Naive thymus-derived CD8-positive, alpha-beta T cell (primary cell): ENCODE results near the gene FRMD4B. TPM values are rescaled to one million over a fixed set of nuclear protein-coding genes. Genes with fewer than 3 reads are reported as not detected.

Experiments
- ATAC-seq, 2 donors: fragments of 150-1000 bp; cut with Tn5 transposase in 1 of 2; sonication (Bioruptor Pico), chemical (Tn5 transposase) in 1 of 2; 1 replicate in 1 of 2; 2 replicates in 1 of 2; pipeline ENCODE4 v1.10.0; 2021; ENCODE audit warnings: mild to moderate bottlenecking in 2 of 2, moderate library complexity in 2 of 2
- POLR2A ChIA-PET: fragments of 350-600 bp; sonication (Branson Sonifier 250); formaldehyde crosslinking; loops from one replicate; lab custom pipeline; 2021; ENCODE audit warnings: antibody characterized with exemption; lab: Charles Lee
- DNase-seq, 10 donors: peaks; one replicate each; pipeline versions ENCODE4 v3.0.0 to v3.0.0-alpha.2; 2020 to 2022
- H3K27ac Mint-ChIP-seq, 10 donors: one replicate each; pipeline ENCODE4 v1.8.0; 2020 to 2022; ENCODE audit warnings: mild to moderate bottlenecking in 10 of 10, mixed read lengths in 10 of 10, moderate library complexity in 4 of 10, inconsistent platforms in 1 of 10
- H3K27me3 Mint-ChIP-seq, 5 donors: one replicate each; pipeline ENCODE4 v1.8.0; 2021 to 2022; ENCODE audit warnings: mixed read lengths in 5 of 5
- H3K36me3 Mint-ChIP-seq, 3 donors: one replicate each; pipeline ENCODE4 v1.8.0; 2020 to 2022; ENCODE audit warnings: mixed read lengths in 3 of 3, mild to moderate bottlenecking in 2 of 3, inconsistent platforms in 1 of 3
- H3K4me1 Mint-ChIP-seq, 4 donors: one replicate each; pipeline ENCODE4 v1.8.0; 2021 to 2022; ENCODE audit warnings: mixed read lengths in 4 of 4
- H3K4me3 Mint-ChIP-seq, 10 donors: one replicate each; pipeline ENCODE4 v1.8.0; 2020 to 2022; ENCODE audit warnings: mild to moderate bottlenecking in 10 of 10, mixed read lengths in 10 of 10, moderate library complexity in 6 of 10, inconsistent platforms in 1 of 10
- H3K9me3 Mint-ChIP-seq, 9 donors: one replicate each; pipeline ENCODE4 v1.8.0; 2020 to 2022; ENCODE audit warnings: mixed read lengths in 9 of 9, mild to moderate bottlenecking in 3 of 9, inconsistent platforms in 1 of 9, moderate library complexity in 1 of 9
- polyA plus RNA-seq, 3 donors: library from polyadenylated mRNA; unstranded; fragments of 300-500 nt; fragmentation: Illumina TruSeq; gene quantifications; one replicate each; pipeline ENCODE4 v1.2.3, GENCODE V29; 2021
- total RNA-seq, 8 experiments: library from RNA in 2 of 8; stranded (reverse) in 2 of 8; gene quantifications; one replicate each; pipeline ENCODE4 v1.2.3 and lab custom pipeline; 2021 to 2026

Gene FRMD4B
- total and polyA plus RNA-seq, 5 experiments from 2014 or later = 0.15 to 0.39 (median 0.27) TPM

GRCh38 chr3:69392415-69392814, 6.5 kb upstream of the FRMD4B start:
- POLR2A ChIA-PET = no interaction called here
- peaks cover 0 to 2% (median 0%) of the 10 kb centered on the region in 4 donors for H3K4me1 Mint-ChIP-seq
- peaks cover 0 to 10% (median 0%) of the 10 kb centered on the region in 9 donors for H3K9me3 Mint-ChIP-seq
- no peak overlapping the region for H3K27ac Mint-ChIP-seq
- H3K36me3 Mint-ChIP-seq = peaks cover 0 to 5% (median 0%) of the 10 kb centered on the region in 3 donors
- peaks cover 13 to 30% (median 14%) of the 10 kb centered on the region in 5 donors for H3K27me3 Mint-ChIP-seq
- DNase-seq (no peak), ATAC-seq (no peak)
- H3K4me3 Mint-ChIP-seq = no peak overlapping the region

- H3K27ac Mint-ChIP-seq = no peak overlapping the region
Measured at GRCh38 chr3:69391554-69391953, 5.7 kb upstream of the FRMD4B start.

GRCh38 chr3:69390771-69391170, 4.9 kb upstream of the FRMD4B start:
- ATAC-seq (no peak), DNase-seq (no peak)
- POLR2A ChIA-PET = no interaction called here
- peaks cover 0 to 4% (median 0%) of the 10 kb centered on the region in 3 donors for H3K36me3 Mint-ChIP-seq
- peaks cover 15 to 30% (median 25%) of the 10 kb centered on the region in 5 donors for H3K27me3 Mint-ChIP-seq
- H3K9me3 Mint-ChIP-seq = peaks cover 0 to 7% (median 0%) of the 10 kb centered on the region in 9 donors
- no peak overlapping the region for H3K4me3 Mint-ChIP-seq
- H3K27ac Mint-ChIP-seq = no peak overlapping the region
- H3K4me1 Mint-ChIP-seq = peaks cover 0 to 9% (median 6%) of the 10 kb centered on the region in 4 donors

More at GRCh38 chr3:69391554-69391953, 5.7 kb upstream of the FRMD4B start:
- peaks cover 0 to 10% (median 0%) of the 10 kb centered on the region in 9 donors for H3K9me3 Mint-ChIP-seq
- no peak overlapping the region for H3K4me3 Mint-ChIP-seq
- DNase-seq (no peak), ATAC-seq (no peak)
- peaks cover 0 to 5% (median 0%) of the 10 kb centered on the region in 3 donors for H3K36me3 Mint-ChIP-seq
- peaks cover 0 to 4% (median under 1%) of the 10 kb centered on the region in 4 donors for H3K4me1 Mint-ChIP-seq
- POLR2A ChIA-PET = no interaction called here
- H3K27me3 Mint-ChIP-seq = peaks cover 15 to 30% (median 21%) of the 10 kb centered on the region in 5 donors

- no peak for ATAC-seq
- POLR2A ChIA-PET = no interaction called here
- peaks cover 18 to 41% (median 30%) of the 10 kb centered on the region in 5 donors for H3K27me3 Mint-ChIP-seq
- H3K4me3 Mint-ChIP-seq = no peak overlapping the region
- H3K36me3 Mint-ChIP-seq = no peaks in the 10 kb centered on the region
- H3K4me1 Mint-ChIP-seq = peaks cover 0 to 17% (median 10%) of the 10 kb centered on the region in 4 donors
- no peak overlapping the region for H3K27ac Mint-ChIP-seq
- DNase-seq = no peak
- peaks cover 0 to 2% (median 0%) of the 10 kb centered on the region in 9 donors for H3K9me3 Mint-ChIP-seq
Measured at GRCh38 chr3:69389520-69390248, 3.8 kb upstream of the FRMD4B start.

GRCh38 chr3:69388241-69388640, 2.4 kb upstream of the FRMD4B start:
- POLR2A ChIA-PET = no interaction called here

GRCh38 chr3:69386556-69387385, 883 bp upstream of the FRMD4B start:
- no peaks in the 10 kb centered on the region for H3K9me3 Mint-ChIP-seq
- DNase-seq = no peak
- peaks cover 20 to 47% (median 40%) of the 10 kb centered on the region in 5 donors for H3K27me3 Mint-ChIP-seq
- H3K4me1 Mint-ChIP-seq = peaks cover 0 to 21% (median 10%) of the 10 kb centered on the region in 4 donors
- ATAC-seq = no peak
- no peak overlapping the region for H3K27ac Mint-ChIP-seq
- POLR2A ChIA-PET = no interaction called here
- peak overlapping the region; percentile 5 to 80 (median 52) for H3K4me3 Mint-ChIP-seq
- no peaks in the 10 kb centered on the region for H3K36me3 Mint-ChIP-seq

More at GRCh38 chr3:69388241-69388640, 2.4 kb upstream of the FRMD4B start:
- no peak overlapping the region for H3K27ac Mint-ChIP-seq
- peaks cover 0 to 21% (median 10%) of the 10 kb centered on the region in 4 donors for H3K4me1 Mint-ChIP-seq
- peaks cover 0 to 1% (median 0%) of the 10 kb centered on the region in 9 donors for H3K9me3 Mint-ChIP-seq
- ATAC-seq (no peak), DNase-seq (no peak)
- no peaks in the 10 kb centered on the region for H3K36me3 Mint-ChIP-seq
- H3K4me3 Mint-ChIP-seq = no peak overlapping the region
- H3K27me3 Mint-ChIP-seq = peaks cover 21 to 54% (median 36%) of the 10 kb centered on the region in 5 donors

GRCh38 chr3:69385123-69385722, 665 bp downstream of the FRMD4B start:
- POLR2A ChIA-PET = interaction anchor here (1.3 kb wide), 1 partner anchor 41 kb away, joined by 4 read pairs; no protein-coding TSS in a partner anchor
- Mint-ChIP-seq H3K9me3 (no peaks in the 10 kb centered on the region), H3K36me3 (no peaks in the 10 kb centered on the region), H3K4me3 (peak overlapping the region in 7 of 10 donors; percentile 23 to 80 (median 62)), H3K4me1 (peaks cover 0 to 21% (median 10%) of the 10 kb centered on the region in 4 donors), H3K27me3 (peaks cover 17 to 40% (median 38%) of the 10 kb centered on the region in 5 donors), H3K27ac (no peak overlapping the region)
- ATAC-seq (no peak), DNase-seq (no peak)

GRCh38 chr3:69384326-69384725, 1.6 kb downstream of the FRMD4B start:
- no peak overlapping the region for H3K27ac Mint-ChIP-seq
- H3K4me1 Mint-ChIP-seq = peaks cover 0 to 20% (median 10%) of the 10 kb centered on the region in 4 donors
- no peak for ATAC-seq
- POLR2A ChIA-PET = no interaction called here
- no peaks in the 10 kb centered on the region for H3K36me3 Mint-ChIP-seq
- H3K27me3 Mint-ChIP-seq = peaks cover 17 to 39% (median 31%) of the 10 kb centered on the region in 5 donors
- H3K4me3 Mint-ChIP-seq = peak overlapping the region in 2 of 10 donors; percentile 18 to 60
- H3K9me3 Mint-ChIP-seq = no peaks in the 10 kb centered on the region
- DNase-seq = no peak

- no peak overlapping the region for H3K27ac Mint-ChIP-seq
Measured at GRCh38 chr3:69379661-69380060, 6.2 kb downstream of the FRMD4B start.

GRCh38 chr3:69378112-69378802, 7.6 kb downstream of the FRMD4B start:
- POLR2A ChIA-PET = no interaction called here
- ATAC-seq (no peak), DNase-seq (no peak)
- H3K36me3 Mint-ChIP-seq = no peaks in the 10 kb centered on the region
- no peaks in the 10 kb centered on the region for H3K4me1 Mint-ChIP-seq
- no peak overlapping the region for H3K4me3 Mint-ChIP-seq
- peaks cover 0 to 8% (median 0%) of the 10 kb centered on the region in 9 donors for H3K9me3 Mint-ChIP-seq
- H3K27me3 Mint-ChIP-seq = peaks cover 0 to 11% (median 4%) of the 10 kb centered on the region in 5 donors
- no peak overlapping the region for H3K27ac Mint-ChIP-seq

More at GRCh38 chr3:69379661-69380060, 6.2 kb downstream of the FRMD4B start:
- no peak overlapping the region for H3K4me3 Mint-ChIP-seq
- ATAC-seq (no peak), DNase-seq (no peak)
- peaks cover 0 to 4% (median 0%) of the 10 kb centered on the region in 4 donors for H3K4me1 Mint-ChIP-seq
- H3K36me3 Mint-ChIP-seq = no peaks in the 10 kb centered on the region
- H3K9me3 Mint-ChIP-seq = peaks cover 0 to 8% (median 0%) of the 10 kb centered on the region in 9 donors
- peaks cover 8 to 14% (median 10%) of the 10 kb centered on the region in 5 donors for H3K27me3 Mint-ChIP-seq
- POLR2A ChIA-PET = no interaction called here

GRCh38 chr3:69377262-69377661, 8.6 kb downstream of the FRMD4B start:
- Mint-ChIP-seq H3K36me3 (no peaks in the 10 kb centered on the region), H3K4me1 (no peaks in the 10 kb centered on the region), H3K9me3 (peaks cover 0 to 8% (median 0%) of the 10 kb centered on the region in 9 donors), H3K27me3 (peaks cover 0 to 14% (median 3%) of the 10 kb centered on the region in 5 donors), H3K4me3 (no peak overlapping the region), H3K27ac (no peak overlapping the region)
- DNase-seq (no peak), ATAC-seq (no peak)
- POLR2A ChIA-PET = no interaction called here

- POLR2A ChIA-PET = no interaction called here
- no peaks in the 10 kb centered on the region for H3K4me1 Mint-ChIP-seq
- no peaks in the 10 kb centered on the region for H3K36me3 Mint-ChIP-seq
- H3K27me3 Mint-ChIP-seq = peaks cover 0 to 14% (median 3%) of the 10 kb centered on the region in 5 donors
- no peak for DNase-seq
- ATAC-seq = no peak
- H3K27ac Mint-ChIP-seq = no peak overlapping the region
- H3K9me3 Mint-ChIP-seq = peaks cover 0 to 8% (median 0%) of the 10 kb centered on the region in 9 donors
- H3K4me3 Mint-ChIP-seq = no peak overlapping the region
Measured at GRCh38 chr3:69376731-69377130, 9.2 kb downstream of the FRMD4B start.
